ENCODE data around the gene VAMP1. TPM values are rescaled to one million over a fixed set of nuclear protein-coding genes. Genes with fewer than 3 reads are reported as not detected.

VAMP1 gene
- total and polyA plus RNA-seq, 4 donors: 4.7 to 14.1 (median 6.3) TPM

GRCh38 chr12:6437586-6437985 lies 32.9 kb downstream of the VAMP1 start:
- no peak for TF ChIP-seq CTCF (IDR thresholded peaks at IDR 0.05; ENCODE audit: control extremely low read depth, extremely low read depth)
- no peak overlapping the region for H3K9ac ChIP-seq (ENCODE audit: insufficient read depth in 1 of 2, low read length in 2 of 2)
- H3K27ac ChIP-seq (ENCODE audit: low read depth in 1 of 2, low read length in 1 of 2): no peak overlapping the region
- ATAC-seq (ENCODE audit: insufficient read depth, low FRiP score) (no peak), DNase-seq (no peak)
- no peaks in the 10 kb centered on the region for H3K4me1 ChIP-seq (ENCODE audit: control insufficient read depth in 5 of 5, insufficient read depth in 5 of 5, low read length in 5 of 5)
- H3K36me3 ChIP-seq (ENCODE audit: control insufficient read depth in 4 of 4, insufficient read depth in 4 of 4, low read length in 4 of 4): peaks cover 0 to 2% (median 0%) of the 10 kb centered on the region in 4 donors
- no peaks in the 10 kb centered on the region for H3K9me3 ChIP-seq (ENCODE audit: control insufficient read depth in 4 of 4, insufficient read depth in 3 of 4, low read length in 3 of 4)
- peaks cover 0 to 2% (median 0%) of the 10 kb centered on the region in 3 donors for H3K27me3 ChIP-seq (ENCODE audit: control insufficient read depth in 3 of 3, insufficient read depth in 3 of 3, low read length in 2 of 3)
- no peak overlapping the region for H3K4me3 ChIP-seq
- 92 to 100% methylated on average over 3 of the region's 3 CpGs for WGBS, 2 donors

GRCh38 chr12:6435961-6436715 lies 34.3 kb downstream of the VAMP1 start:
- WGBS, 2 donors: 72 to 84% methylated on average over 13 of the region's 13 CpGs
- Histone ChIP-seq H3K9ac (ENCODE audit: insufficient read depth in 1 of 2, low read length in 2 of 2) (no peak overlapping the region), H3K27ac (ENCODE audit: low read depth in 1 of 2, low read length in 1 of 2) (no peak overlapping the region), H3K9me3 (ENCODE audit: control insufficient read depth in 4 of 4, insufficient read depth in 3 of 4, low read length in 3 of 4) (no peaks in the 10 kb centered on the region), H3K4me1 (ENCODE audit: control insufficient read depth in 5 of 5, insufficient read depth in 5 of 5, low read length in 5 of 5) (peaks cover 0 to 3% (median 0%) of the 10 kb centered on the region in 5 donors), H3K36me3 (ENCODE audit: control insufficient read depth in 4 of 4, insufficient read depth in 4 of 4, low read length in 4 of 4) (no peaks in the 10 kb centered on the region), H3K27me3 (ENCODE audit: control insufficient read depth in 3 of 3, insufficient read depth in 3 of 3, low read length in 2 of 3) (peaks cover 0 to 2% (median 0%) of the 10 kb centered on the region in 3 donors), H3K4me3 (no peak overlapping the region)
- DNase-seq (no peak), ATAC-seq (ENCODE audit: insufficient read depth, low FRiP score) (no peak)
- TF ChIP-seq CTCF (IDR thresholded peaks at IDR 0.05; ENCODE audit: control extremely low read depth, extremely low read depth): no peak

GRCh38 chr12:6434205-6435140 lies 36.0 kb downstream of the VAMP1 start:
- no peaks in the 10 kb centered on the region for H3K36me3 ChIP-seq (ENCODE audit: control insufficient read depth in 4 of 4, insufficient read depth in 4 of 4, low read length in 4 of 4)
- H3K27ac ChIP-seq (ENCODE audit: low read depth in 1 of 2, low read length in 1 of 2): no peak overlapping the region
- no peak for ATAC-seq (ENCODE audit: insufficient read depth, low FRiP score)
- no peak overlapping the region for H3K9ac ChIP-seq (ENCODE audit: insufficient read depth in 1 of 2, low read length in 2 of 2)
- H3K4me1 ChIP-seq (ENCODE audit: control insufficient read depth in 5 of 5, insufficient read depth in 5 of 5, low read length in 5 of 5): peaks cover 0 to 9% (median 0%) of the 10 kb centered on the region in 5 donors
- 87 to 88% methylated on average over 17 of the region's 17 CpGs for WGBS, 2 donors
- no peak overlapping the region for H3K4me3 ChIP-seq
- TF ChIP-seq CTCF (IDR thresholded peaks at IDR 0.05; ENCODE audit: control extremely low read depth, extremely low read depth): no peak
- H3K9me3 ChIP-seq (ENCODE audit: control insufficient read depth in 4 of 4, insufficient read depth in 3 of 4, low read length in 3 of 4): no peaks in the 10 kb centered on the region
- peaks cover 0 to 2% (median 0%) of the 10 kb centered on the region in 3 donors for H3K27me3 ChIP-seq (ENCODE audit: control insufficient read depth in 3 of 3, insufficient read depth in 3 of 3, low read length in 2 of 3)
- DNase-seq: peak; percentile 21 to 40 (median 38)
